Natural killer cell (primary cell): ENCODE results near the gene DNM2. TPM values are rescaled to one million over a fixed set of nuclear protein-coding genes. Genes with fewer than 3 reads are reported as not detected.

Source experiments
- ATAC-seq, 3 donors: fragments of 150-1000 bp in 2 of 3; fragments of 200-7000 bp in 1 of 3; cut with Tn5 transposase; 1 replicate in 1 of 3; 2 replicates in 2 of 3; pipeline ENCODE4 v1.10.0; 2021; ENCODE audit warnings: mild to moderate bottlenecking in 2 of 3, moderate library complexity in 2 of 3
- DNase-seq, 2 donors: peaks; one replicate each; pipeline versions ENCODE4 v3.0.0 to v3.0.0-alpha.2; 2013 to 2021; ENCODE audit warnings: mixed read lengths in 1 of 2
- H3K27ac ChIP-seq: one replicate; pipeline ENCODE4 v1.5.1; 2013; ENCODE audit warnings: mild to moderate bottlenecking, low read length
- H3K27me3 ChIP-seq: one replicate; pipeline ENCODE4 v1.6.1; 2013; ENCODE audit warnings: low read length; ENCODE audit not compliant: control insufficient read depth, insufficient read depth
- H3K36me3 ChIP-seq: one replicate; pipeline ENCODE4 v1.6.1; 2013; ENCODE audit warnings: low read length; ENCODE audit not compliant: control insufficient read depth, insufficient read depth
- H3K4me1 ChIP-seq: one replicate; pipeline ENCODE4 v1.6.1; 2013; ENCODE audit warnings: low read length; ENCODE audit not compliant: control insufficient read depth, insufficient read depth
- H3K4me3 ChIP-seq: one replicate; pipeline ENCODE4 v1.5.1; 2013; ENCODE audit warnings: low read length
- H3K9me3 ChIP-seq: one replicate; pipeline ENCODE4 v1.6.1; 2013; ENCODE audit warnings: low read length; ENCODE audit not compliant: control insufficient read depth, insufficient read depth
- H3K27ac Mint-ChIP-seq, 2 donors: one replicate each; pipeline ENCODE4 v1.8.0; 2022; ENCODE audit warnings: mild to moderate bottlenecking in 2 of 2, mixed read lengths in 2 of 2, moderate library complexity in 1 of 2
- H3K27me3 Mint-ChIP-seq, 2 donors: one replicate each; pipeline ENCODE4 v1.8.0; 2022; ENCODE audit warnings: low read depth in 2 of 2, mixed read lengths in 2 of 2
- H3K36me3 Mint-ChIP-seq: one replicate; pipeline ENCODE4 v1.8.0; 2022; ENCODE audit warnings: mixed read lengths
- H3K4me1 Mint-ChIP-seq, 2 donors: one replicate each; pipeline ENCODE4 v1.8.0; 2022; ENCODE audit warnings: mixed read lengths in 2 of 2
- H3K4me3 Mint-ChIP-seq: one replicate; pipeline ENCODE4 v1.8.0; 2022; ENCODE audit warnings: mild to moderate bottlenecking, moderate library complexity, mixed read lengths
- H3K9me3 Mint-ChIP-seq, 2 donors: one replicate each; pipeline ENCODE4 v1.8.0; 2022; ENCODE audit warnings: mixed read lengths in 2 of 2
- WGBS: methylation state at CpG from one replicate; pipeline ENCODE4 v1.1.7; 2013; ENCODE audit warnings: missing lambda C conversion rate; ENCODE audit not compliant: insufficient coverage; 5-methylcytosine and 5-hydroxymethylcytosine counted together
- intact Hi-C: fragments of 100-400 bp; cut with micrococcal nuclease; formaldehyde crosslinking; loops from one replicate; pipeline ENCODE4 v1.14.2; 2022
- total RNA-seq, 4 donors: library from RNA; stranded (reverse); fragments of 120-200 nt in 1 of 4; gene quantifications; one replicate each; pipeline versions ENCODE4 v1.2.3 to v1.2.4, GENCODE V29; 2013 to 2022
- TF ChIP-seq, protein P1 (sequence below): fragments of 200-600 bp; IDR thresholded peaks from one replicate; pipeline ENCODE4 v1.8.0; 2022; ENCODE audit warnings: antibody characterized with exemption

The DNM2 gene
- total RNA-seq, 3 donors from 2014 or later (not counting 1 experiment from before 2014, with no cell fraction given): 419 to 491 (median 428) TPM

DNA sequence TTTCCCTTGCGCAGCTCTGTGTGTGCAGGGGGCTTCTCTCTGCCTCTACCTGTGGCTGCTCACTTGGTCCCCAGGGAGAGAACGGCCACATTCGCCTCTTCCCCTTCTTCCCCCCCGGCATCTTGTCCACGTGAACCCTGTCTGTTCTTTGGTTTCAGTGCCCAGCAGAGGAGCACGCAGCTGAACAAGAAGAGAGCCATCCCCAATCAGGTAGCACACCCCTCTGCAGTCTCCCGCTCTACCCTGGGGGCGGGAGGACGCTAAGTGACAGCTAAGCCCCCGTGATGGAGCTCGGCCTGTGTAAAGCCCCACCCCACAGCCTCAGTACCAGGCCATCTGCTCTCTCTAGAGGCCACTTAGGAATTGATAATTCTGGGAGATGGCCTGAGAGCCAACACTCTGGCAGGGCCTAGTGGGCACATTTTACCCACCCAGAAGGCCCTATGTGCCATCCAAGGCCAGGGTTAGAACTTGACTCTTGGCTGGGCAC, 87.9 kb downstream of the DNM2 start:
- Histone ChIP-seq H3K9me3 (no peaks in the 10 kb centered on the region), H3K4me3 (no peak overlapping the region), H3K4me1 (peaks cover 45% of the 10 kb centered on the region), H3K27me3 (no peaks in the 10 kb centered on the region), H3K36me3 (peaks cover 69% of the 10 kb centered on the region), H3K27ac (no peak overlapping the region)
- ATAC-seq: no peak
- Mint-ChIP-seq H3K27me3 (no peaks in the 10 kb centered on the region), H3K27ac (peak overlapping the region in 1 of 2 donors; percentile 54), H3K4me3 (no peak overlapping the region), H3K4me1 (peaks cover 16 to 30% of the 10 kb centered on the region in 2 donors), H3K9me3 (no peaks in the 10 kb centered on the region), H3K36me3 (peaks cover 18% of the 10 kb centered on the region)
- no peak for DNase-seq
- intact Hi-C loops: no loop called here
- TF ChIP-seq, protein P1, sequence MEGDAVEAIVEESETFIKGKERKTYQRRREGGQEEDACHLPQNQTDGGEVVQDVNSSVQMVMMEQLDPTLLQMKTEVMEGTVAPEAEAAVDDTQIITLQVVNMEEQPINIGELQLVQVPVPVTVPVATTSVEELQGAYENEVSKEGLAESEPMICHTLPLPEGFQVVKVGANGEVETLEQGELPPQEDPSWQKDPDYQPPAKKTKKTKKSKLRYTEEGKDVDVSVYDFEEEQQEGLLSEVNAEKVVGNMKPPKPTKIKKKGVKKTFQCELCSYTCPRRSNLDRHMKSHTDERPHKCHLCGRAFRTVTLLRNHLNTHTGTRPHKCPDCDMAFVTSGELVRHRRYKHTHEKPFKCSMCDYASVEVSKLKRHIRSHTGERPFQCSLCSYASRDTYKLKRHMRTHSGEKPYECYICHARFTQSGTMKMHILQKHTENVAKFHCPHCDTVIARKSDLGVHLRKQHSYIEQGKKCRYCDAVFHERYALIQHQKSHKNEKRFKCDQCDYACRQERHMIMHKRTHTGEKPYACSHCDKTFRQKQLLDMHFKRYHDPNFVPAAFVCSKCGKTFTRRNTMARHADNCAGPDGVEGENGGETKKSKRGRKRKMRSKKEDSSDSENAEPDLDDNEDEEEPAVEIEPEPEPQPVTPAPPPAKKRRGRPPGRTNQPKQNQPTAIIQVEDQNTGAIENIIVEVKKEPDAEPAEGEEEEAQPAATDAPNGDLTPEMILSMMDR: no peak
- 96% methylated on average over 11 of the region's 11 CpGs for WGBS

DNA sequence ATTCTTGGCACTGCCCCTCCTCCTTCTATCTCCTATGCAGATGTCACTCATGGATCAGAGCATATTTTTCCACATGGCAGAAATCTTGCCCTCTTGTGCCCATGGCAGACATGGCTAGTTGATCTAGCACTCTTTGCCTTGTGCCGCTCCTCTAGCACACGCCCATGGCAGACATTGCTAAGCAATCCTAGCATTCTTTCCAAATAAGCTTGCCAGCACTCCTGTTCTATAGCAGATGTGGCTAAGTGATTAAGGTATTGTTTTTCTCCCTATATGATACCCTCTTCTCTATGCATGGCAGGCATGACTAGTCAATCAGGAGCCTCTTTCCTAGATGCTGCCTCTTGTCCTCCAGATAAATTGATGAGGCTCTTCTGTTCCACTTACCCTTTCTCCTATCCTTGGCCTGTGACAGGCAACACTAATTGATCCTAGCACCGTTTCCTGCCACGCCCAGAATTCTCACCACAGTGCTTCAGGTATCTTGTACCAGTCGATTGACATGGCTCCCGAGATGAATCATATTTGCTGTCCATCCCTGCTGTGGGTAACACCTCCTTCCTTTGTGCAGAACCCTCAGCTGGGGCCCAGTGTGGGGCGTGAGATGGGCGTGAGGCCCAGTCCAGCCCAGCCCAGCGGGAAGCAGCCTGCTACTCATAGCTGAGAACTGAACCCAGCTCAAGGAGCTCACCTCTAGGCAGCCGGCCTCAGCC, 91.2 kb downstream of the DNM2 start:
- Mint-ChIP-seq H3K4me3 (peak overlapping the region; percentile 63), H3K4me1 (peaks cover 26 to 46% of the 10 kb centered on the region in 2 donors), H3K36me3 (peaks cover 18% of the 10 kb centered on the region), H3K27me3 (no peaks in the 10 kb centered on the region), H3K9me3 (no peaks in the 10 kb centered on the region), H3K27ac (peak overlapping the region; percentile 87 to 93)
- Histone ChIP-seq H3K27ac (peak overlapping the region; percentile 61), H3K9me3 (no peaks in the 10 kb centered on the region), H3K4me1 (peaks cover 62% of the 10 kb centered on the region), H3K27me3 (no peaks in the 10 kb centered on the region), H3K36me3 (peaks cover 54% of the 10 kb centered on the region), H3K4me3 (no peak overlapping the region)
- intact Hi-C loops: no loop called here
- WGBS: 49% methylated on average over 10 of the region's 10 CpGs
- TF ChIP-seq, protein P1: no peak
- ATAC-seq: peak in 1 of 3 donors; percentile 14
- peak in 1 of 2 donors; percentile 50 for DNase-seq

DNA sequence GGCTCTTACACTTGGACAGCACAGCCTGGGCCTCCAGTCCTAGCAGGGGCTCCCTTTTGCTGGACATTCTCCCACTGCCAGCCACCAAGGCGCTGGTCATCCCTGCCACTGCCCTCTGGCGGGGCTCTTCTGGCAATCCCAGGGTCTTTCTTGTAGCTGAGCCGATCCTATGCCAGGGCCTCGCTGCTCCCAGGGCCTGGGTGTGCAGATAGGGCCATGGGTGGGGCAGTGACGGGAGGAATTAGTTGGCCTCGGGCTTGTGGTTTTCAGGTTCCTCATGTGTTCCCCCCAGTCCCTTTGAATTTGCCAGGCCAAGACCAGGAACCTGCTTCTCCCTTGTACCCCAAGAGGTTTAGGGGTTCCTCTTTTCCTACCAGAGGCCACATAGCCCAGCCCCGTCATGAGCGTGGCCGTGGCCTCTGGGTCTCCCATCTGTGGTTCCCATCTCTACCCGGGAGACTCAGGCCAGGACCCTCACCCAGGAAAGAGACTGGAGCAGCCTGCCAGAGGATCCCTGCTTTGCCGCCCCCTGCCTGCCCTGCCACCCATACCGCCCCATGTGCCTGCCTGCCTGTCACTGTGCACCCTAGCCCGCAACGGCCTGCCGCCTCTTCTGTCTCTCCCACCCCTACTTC, 91.9 kb downstream of the DNM2 start:
- H3K36me3 Mint-ChIP-seq: peaks cover 15% of the 10 kb centered on the region
- Histone ChIP-seq H3K4me3 (no peak overlapping the region), H3K27ac (peak overlapping the region; percentile 61), H3K36me3 (peaks cover 50% of the 10 kb centered on the region), H3K9me3 (no peaks in the 10 kb centered on the region), H3K27me3 (no peaks in the 10 kb centered on the region), H3K4me1 (peaks cover 69% of the 10 kb centered on the region)
- H3K9me3 Mint-ChIP-seq: no peaks in the 10 kb centered on the region
- no peaks in the 10 kb centered on the region for H3K27me3 Mint-ChIP-seq
- WGBS: 70% methylated on average over 15 of the region's 15 CpGs
- ATAC-seq (no peak), DNase-seq (no peak)
- peaks cover 31 to 52% of the 10 kb centered on the region in 2 donors for H3K4me1 Mint-ChIP-seq
- intact Hi-C loops: no loop called here
- peak overlapping the region; percentile 63 for H3K4me3 Mint-ChIP-seq
- TF ChIP-seq, protein P1: no peak
- peak overlapping the region; percentile 87 to 93 for H3K27ac Mint-ChIP-seq
